ENCODE measurements around the gene GPR108.

The GPR108 gene

GRCh38 chr19:6707658-6708018 is 29.7 kb downstream of the GPR108 start:
- Histone ChIP-seq H3K4me1 (no peaks in the 10 kb centered on the region), H3K79me2 (no peaks in the 10 kb centered on the region), H3K27me3 (ENCODE audit: control insufficient read depth, insufficient read depth, low read length) (no peaks in the 10 kb centered on the region), H3K27ac (no peak overlapping the region), H3K4me3 (ENCODE audit: low read depth, low read length) (no peak overlapping the region), H3K9me3 (ENCODE audit: control insufficient read depth, low read length) (no peaks in the 10 kb centered on the region), H2AFZ (no peak overlapping the region), H3K9ac (no peak overlapping the region), H3K4me2 (ENCODE audit: low read length) (no peak overlapping the region), H3K36me3 (ENCODE audit: control insufficient read depth, insufficient read depth, low read length) (no peaks in the 10 kb centered on the region)
- no peak for TF ChIP-seq CTCF (IDR thresholded peaks at IDR 0.05)

- Histone ChIP-seq H3K27ac (no peak overlapping the region), H3K4me1 (no peaks in the 10 kb centered on the region), H3K4me2 (ENCODE audit: low read length) (no peak overlapping the region), H3K27me3 (ENCODE audit: control insufficient read depth, insufficient read depth, low read length) (no peaks in the 10 kb centered on the region), H3K9me3 (ENCODE audit: control insufficient read depth, low read length) (no peaks in the 10 kb centered on the region), H3K9ac (no peak overlapping the region), H3K4me3 (ENCODE audit: low read depth, low read length) (no peak overlapping the region), H3K79me2 (no peaks in the 10 kb centered on the region), H3K36me3 (ENCODE audit: control insufficient read depth, insufficient read depth, low read length) (no peaks in the 10 kb centered on the region), H2AFZ (no peak overlapping the region)
- TF ChIP-seq CTCF (IDR thresholded peaks at IDR 0.05) = no peak
Measured at GRCh38 chr19:6707011-6707657, 30.2 kb downstream of the GPR108 start.

- Histone ChIP-seq H3K36me3 (ENCODE audit: control insufficient read depth, insufficient read depth, low read length) (no peaks in the 10 kb centered on the region), H3K4me2 (ENCODE audit: low read length) (no peak overlapping the region), H3K4me1 (no peaks in the 10 kb centered on the region), H2AFZ (no peak overlapping the region), H3K79me2 (no peaks in the 10 kb centered on the region), H3K9me3 (ENCODE audit: control insufficient read depth, low read length) (no peaks in the 10 kb centered on the region), H3K27ac (no peak overlapping the region), H3K27me3 (ENCODE audit: control insufficient read depth, insufficient read depth, low read length) (no peaks in the 10 kb centered on the region), H3K4me3 (ENCODE audit: low read depth, low read length) (no peak overlapping the region), H3K9ac (no peak overlapping the region)
- no peak for TF ChIP-seq CTCF (IDR thresholded peaks at IDR 0.05)
Measured at GRCh38 chr19:6706633-6706958, 30.8 kb downstream of the GPR108 start.

GRCh38 chr19:6705931-6706632 is 31.3 kb downstream of the GPR108 start:
- H3K4me3 ChIP-seq (ENCODE audit: low read depth, low read length) = no peak overlapping the region
- no peaks in the 10 kb centered on the region for H3K79me2 ChIP-seq
- H3K9ac ChIP-seq = no peak overlapping the region
- no peak overlapping the region for H3K27ac ChIP-seq
- no peaks in the 10 kb centered on the region for H3K9me3 ChIP-seq (ENCODE audit: control insufficient read depth, low read length)
- no peaks in the 10 kb centered on the region for H3K4me1 ChIP-seq
- TF ChIP-seq CTCF (IDR thresholded peaks at IDR 0.05) = no peak
- H3K4me2 ChIP-seq (ENCODE audit: low read length) = no peak overlapping the region
- H3K36me3 ChIP-seq (ENCODE audit: control insufficient read depth, insufficient read depth, low read length) = no peaks in the 10 kb centered on the region
- H3K27me3 ChIP-seq (ENCODE audit: control insufficient read depth, insufficient read depth, low read length) = no peaks in the 10 kb centered on the region
- H2AFZ ChIP-seq = no peak overlapping the region

Data from parathyroid adenoma (tissue), 2 donors.